NCI-H69 (cell line): ENCODE data around the gene ALCAM.
"Not testable (repeated sequence)": the region's sequence is repeated elsewhere in the genome, so short reads cannot be mapped to it uniquely, and the experiment has no call there.

Experiments used
- DNase-seq: peaks from one replicate; lab custom pipeline; 2025; lab: John Stamatoyannopoulos, UW

ALCAM gene

DNA sequence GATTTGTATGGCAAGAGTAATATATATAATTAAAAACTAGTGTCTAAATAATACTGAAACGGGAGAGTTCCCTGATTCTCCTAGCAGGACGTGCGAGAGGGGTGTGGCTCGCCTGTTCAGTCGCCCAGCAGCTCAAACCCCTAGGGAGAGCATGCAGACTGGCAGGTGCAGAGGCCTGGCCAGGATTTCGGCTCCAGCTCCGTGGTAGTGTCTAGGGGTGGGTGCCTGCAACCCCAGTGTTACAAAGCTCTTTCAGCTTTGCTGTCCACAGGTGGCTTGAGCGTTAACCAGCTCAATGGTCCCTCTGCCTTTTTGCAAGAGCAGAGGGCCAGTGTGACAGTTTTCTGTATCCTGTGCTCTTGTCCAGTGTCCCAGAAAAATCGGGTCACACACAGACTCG, 226.6 kb downstream of the ALCAM start:
- DNase-seq: peak; percentile 62

DNA sequence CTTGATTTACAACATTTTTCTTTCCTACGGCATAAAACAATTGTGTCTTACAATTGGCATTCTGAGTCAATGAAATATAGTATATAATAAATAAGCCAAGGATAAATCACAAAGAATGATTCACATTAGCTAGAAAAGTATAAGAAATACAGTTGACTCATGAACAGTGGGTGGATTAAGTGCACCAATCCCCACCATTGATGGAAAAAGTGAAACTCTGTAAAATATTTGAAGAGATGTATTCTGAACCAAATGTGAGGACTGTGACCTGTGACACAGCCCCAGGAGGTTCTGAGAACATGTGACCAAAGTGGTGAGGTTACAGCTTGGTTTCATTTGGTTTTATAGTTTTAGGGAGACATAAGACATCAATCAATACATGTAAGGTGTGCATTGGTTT, 227.5 kb downstream of the ALCAM start:
- no peak for DNase-seq

DNA sequence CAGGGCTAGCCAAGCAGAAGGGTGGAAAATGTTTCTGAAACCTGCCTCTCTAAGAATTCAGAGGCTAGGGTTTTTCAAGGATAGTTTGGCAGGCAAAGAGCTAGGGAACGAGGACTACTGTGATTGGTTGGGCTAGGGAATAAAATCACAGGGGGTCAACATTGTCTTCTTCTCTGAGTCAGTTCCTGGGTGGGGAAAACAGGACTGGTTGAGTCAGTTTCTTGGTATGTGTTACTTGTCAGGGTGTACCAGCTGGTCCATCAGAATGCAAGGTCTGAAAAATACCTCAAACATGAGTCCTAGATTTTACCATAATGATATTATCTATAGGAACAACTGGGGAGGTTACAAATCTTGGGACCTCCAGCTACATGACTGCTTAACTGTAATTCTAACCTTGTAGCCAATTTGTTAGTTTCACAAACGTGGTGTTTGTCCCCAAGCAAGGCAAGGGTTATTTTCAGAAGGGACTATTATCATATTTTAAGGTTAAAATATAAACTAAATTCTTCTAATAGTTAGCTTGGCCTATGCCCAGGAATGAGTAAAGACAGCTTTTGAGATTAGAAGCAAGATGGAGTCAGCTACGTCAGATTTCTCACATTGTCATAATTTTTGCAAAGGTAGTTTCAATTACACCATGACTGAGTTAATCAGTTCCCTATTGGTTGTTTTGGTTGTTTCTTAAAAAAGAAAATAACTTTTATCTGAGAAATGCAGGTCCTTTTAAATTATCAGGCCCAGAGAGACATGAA, 231.5 kb downstream of the ALCAM start:
- DNase-seq: no peak

DNA sequence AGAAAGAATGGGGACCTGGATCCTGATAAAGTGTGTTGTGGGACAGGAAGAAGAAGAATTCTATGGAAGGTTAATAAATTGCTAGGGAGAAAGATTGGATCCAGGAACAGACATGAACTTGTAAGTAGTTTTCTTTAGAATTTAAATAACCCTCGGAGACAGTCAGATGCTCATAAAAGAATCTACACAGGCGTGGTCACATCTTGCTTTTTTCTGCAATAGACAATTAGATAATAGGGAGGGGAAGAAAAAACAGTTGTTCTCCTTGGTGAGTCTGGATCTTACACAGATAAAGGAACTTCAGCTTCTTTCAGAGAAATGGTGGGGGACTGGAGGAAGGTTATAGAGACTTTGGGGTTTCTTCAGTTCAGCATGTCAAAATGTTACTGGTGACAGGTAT, 232.6 kb downstream of the ALCAM start:
- no peak for DNase-seq

DNA sequence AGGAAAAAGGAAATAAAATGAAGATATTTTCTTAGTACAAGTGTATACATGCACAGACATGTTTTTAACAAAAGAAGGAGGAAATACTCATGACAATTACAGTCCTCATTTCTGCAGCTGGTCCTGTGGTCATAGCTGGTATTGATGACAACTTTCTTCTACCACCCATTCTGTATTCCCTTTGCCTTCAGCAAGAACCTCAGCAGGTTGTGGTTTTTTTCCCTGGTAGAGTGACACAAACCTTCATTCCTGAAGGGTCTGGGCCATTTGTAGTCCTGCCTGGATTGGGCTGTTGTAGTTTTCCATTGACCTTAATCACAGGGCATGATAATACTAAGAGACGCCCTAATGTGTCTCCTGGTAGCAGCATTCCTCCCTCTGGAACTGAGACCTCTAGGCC, 235.0 kb downstream of the ALCAM start:
- not testable (repeated sequence) for DNase-seq

DNA sequence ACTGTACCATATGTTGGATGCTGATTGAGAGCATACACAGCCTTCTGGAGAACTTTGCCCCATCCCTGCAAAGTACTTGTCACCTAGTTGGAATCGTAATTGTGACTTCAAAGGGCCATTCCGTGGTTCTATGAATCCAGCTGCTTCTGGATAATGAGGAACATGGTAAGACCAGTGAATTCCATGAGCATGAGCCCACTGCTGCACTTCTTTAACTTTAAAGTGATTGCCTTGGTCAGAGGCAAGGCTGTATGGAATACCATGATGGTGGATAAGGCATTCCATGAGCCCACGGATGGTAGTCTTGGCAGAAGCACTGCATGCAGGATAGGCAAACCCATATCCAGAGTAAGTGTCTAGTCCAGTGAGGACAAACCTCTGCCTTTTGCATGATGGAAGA, 235.6 kb downstream of the ALCAM start:
- not testable (repeated sequence) for DNase-seq

DNA sequence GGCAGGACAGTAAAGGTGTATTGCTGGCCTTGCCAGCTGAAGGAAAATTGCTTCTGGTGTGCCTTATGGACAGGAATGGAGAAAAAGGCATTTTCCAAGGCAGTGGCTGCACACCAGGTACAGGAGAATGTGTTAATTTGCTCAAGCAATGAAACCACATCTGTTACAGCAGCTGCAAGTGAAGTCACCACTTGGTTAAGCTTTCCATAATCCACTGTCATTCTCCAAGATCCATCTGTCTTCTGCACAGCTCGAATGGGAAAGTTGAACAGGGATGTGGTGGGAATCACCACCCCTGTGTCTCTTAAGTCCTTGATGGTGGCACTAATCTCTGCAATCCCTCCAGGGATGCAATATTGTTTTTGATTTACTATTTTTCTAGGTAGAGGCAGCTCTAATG, 236.8 kb downstream of the ALCAM start:
- not testable (repeated sequence) for DNase-seq

DNA sequence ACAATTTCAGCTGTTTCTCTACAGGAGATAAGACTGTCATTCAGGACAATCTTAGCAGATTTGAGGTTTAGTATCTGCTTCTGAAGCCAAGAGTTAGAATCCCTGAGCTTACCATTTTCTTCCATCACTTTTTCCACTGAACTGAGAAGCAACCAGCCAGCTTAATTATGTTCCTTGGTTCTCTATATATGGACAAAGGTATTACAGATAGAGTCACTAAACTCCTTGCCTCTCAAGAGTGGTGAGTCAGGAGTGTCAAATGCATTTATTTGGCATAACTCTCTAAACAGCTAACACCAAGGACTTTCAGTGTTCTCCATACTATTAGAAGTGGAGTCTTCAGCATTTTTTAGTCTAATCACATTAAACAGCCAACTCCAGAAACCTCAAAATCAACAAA, 239.3 kb downstream of the ALCAM start:
- DNase-seq: no peak

DNA sequence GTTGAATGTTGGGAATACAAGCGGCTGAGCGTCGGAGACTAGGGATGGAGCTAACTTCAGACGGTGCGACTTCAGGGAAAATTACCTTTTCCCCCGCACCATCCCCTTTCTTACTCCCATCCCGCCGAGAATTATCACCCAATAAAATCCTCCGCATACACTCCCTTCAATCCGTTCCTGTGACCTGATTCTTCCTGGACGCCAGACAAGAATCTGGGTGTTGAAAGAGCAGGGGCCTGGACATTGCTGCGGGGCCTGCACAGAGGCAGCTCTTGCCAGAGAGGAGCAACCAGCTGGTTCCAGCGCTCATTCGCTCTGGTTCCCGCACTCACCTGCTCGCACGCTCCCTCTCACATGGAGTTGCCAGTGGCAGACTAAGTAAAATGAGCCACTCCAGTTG, 241.9 kb downstream of the ALCAM start:
- DNase-seq: no peak

DNA sequence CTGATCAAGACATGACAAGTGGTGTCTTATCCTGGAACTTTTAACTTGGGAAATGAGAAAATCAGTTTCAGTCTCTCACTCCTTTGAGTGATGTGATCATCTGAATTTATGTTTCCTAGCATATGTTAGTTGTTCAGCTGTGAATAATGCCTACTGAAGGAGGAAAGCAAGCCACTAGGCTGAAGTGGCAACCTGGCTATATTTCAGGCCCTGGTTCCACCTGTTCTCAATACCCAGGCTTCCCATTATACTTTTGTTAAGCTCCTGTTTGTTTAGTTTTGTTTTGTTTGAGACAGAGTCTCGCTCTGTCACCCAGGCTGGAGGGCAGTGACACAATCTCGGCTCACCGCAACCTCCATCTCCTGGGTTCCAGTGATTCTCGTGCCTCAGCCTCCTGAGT, 243.8 kb downstream of the ALCAM start:
- no peak for DNase-seq

DNA sequence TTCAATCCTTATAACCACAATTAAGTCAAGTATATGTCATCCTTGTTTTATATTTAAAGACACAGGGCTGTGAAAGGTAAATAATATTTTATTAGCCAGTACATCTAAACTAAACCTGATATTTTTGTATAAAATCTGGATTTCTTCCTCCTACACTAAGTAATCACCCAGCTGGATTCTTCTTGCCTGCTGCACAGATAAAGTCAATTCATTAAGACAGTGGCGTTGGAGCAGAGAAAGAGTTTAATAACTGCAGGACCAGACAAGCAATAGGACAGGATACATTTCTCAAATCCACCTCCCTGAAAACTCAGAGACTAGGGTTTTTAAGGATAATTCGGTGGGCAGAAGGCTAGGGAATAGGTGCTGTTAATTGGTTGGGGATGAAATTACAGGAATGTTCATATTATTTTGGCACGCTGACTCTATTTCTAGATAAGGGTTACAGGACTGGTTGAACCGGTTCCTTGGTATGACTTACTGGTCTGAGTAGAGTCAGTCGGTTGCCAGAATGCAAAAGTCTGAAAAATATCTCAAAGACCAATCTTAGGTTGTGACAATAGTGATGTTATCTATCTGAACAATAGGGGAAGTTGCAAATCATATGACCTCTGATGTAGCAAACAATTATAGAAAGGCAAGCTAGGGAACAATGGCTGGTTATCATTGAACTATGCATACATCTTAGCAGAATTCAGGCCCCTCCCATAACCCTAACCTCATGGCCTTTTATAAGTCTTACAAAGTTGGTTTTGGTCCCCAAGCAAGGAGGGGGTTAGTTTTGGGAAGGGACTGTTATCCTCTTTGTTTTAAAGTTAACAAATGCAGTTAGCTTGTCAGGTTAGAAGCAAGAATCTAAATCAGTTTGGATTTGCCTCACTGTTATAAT, 244.8 kb downstream of the ALCAM start:
- DNase-seq: no peak

DNA sequence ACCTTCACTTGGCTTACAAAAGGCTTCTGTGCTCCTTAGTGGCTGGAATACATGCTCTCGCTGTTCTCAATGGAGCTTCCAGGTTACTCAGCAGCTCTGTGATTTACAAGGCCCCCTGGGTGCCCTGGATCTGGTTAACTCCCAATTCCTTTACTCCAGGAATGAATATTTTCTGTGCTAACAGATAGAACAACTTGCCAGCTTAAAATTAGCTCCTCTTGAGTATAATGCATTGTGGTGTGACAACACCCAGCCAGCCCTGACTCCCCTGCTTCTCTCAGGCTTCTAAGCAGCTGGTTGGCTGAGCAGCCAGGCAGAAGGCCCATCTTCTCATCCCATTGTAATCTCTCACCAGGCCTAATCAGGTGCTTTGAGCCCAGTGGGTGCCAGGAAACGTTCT, 246.4 kb downstream of the ALCAM start:
- peak; percentile 62 for DNase-seq

DNA sequence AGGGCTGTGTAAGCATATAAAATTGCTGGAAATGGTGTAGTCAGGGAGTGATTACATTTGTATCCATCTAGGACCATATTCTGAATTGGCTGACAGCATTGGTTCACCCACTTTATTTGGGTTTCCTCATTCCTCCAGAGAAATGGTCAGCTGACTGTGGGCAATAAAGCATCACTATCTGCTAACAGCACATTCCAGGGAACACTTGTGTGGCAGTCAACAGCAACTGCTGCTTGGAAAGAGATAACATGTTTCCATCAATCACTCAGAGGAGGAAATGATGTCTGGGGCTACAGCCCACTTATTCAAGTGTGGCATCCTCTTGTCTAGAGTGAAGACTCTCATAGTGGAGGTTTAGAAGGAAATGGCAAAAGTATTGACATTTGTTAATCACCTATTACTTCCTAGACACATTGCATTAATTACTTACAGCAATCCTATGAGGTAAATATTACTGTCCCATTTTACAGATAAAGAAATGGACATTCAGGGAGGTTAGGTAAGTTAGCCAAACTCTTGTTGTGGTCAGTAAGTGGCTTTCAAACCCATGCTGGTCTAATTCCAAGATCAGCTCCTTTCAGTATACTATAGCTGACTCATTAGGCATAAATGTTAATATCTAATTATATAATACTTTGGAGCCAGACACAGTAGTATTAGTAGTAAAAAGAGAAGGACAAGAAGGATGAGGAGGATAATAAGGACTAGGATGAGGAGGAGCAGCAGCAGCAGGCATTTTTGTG, 247.8 kb downstream of the ALCAM start:
- no peak for DNase-seq

DNA sequence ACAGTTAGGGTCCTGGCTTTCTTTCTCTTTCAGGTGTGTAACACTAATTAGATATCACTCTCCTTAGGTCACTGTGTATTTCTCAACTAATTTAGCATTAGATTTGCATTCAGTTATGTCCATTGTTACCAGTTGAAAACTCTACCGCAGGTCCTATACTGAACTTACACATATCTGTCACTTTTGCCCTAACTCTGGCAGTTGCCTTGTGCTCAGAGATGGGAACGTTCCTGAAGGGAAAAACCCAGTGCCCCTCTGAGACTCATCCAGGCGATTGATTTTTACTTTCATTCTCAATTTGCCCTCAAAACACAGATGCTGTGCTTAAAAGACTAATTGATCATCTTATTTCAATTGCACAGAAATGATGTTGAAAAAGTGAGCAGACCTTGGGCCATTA, 249.1 kb downstream of the ALCAM start:
- no peak for DNase-seq

DNA sequence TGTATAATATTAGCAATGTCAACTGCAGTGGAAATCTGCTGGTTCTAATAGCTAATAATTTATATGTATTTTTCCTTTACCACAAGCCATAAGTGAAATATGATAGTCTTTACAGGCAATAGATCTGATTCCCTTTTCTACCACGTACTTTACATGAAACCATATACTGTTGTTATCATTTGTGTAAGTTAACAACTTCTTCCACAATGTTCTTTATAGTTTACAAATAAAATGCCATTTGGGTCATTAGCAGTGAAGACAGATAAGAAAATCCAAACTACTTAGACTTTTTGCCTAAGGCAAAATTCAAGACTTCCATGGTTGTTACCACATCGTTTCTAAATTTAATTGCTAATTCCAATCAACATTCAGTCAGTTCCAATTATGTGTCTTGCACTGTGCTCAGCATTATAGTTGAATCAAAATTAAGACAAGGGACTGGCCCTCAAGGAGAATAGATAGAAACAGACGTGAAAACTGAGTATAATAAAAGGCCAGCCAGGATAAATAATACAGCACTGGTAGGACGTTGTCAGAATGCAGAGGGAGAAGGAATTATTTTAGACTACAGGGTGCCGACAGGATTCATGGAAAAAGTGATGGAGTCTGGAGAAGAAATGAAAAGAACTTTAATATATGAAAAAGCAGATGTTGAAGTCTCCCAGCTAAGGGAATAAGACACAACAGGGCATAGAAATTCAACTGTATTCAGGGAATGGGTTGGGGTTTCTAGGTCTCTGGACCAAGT, 249.8 kb downstream of the ALCAM start:
- no peak for DNase-seq

DNA sequence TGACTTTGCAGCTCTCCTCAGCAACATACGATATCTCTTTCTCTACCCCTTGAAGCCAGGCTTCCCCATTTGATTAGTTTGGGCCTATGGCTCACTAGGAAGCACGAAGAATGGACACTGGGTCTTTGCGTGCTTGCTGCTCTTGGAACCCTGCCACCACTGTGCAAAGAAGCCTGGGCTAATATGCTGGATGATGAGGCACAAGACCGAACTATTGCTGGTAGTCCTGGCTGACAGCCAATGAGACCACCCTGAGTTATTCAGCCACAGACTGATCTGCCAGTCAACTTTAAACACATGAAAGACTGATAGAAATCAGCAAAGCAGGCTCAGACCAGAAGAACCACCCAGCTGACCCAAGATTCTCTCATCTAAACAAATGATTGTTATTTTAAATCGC, 251.8 kb downstream of the ALCAM start:
- DNase-seq: peak; percentile 0

DNA sequence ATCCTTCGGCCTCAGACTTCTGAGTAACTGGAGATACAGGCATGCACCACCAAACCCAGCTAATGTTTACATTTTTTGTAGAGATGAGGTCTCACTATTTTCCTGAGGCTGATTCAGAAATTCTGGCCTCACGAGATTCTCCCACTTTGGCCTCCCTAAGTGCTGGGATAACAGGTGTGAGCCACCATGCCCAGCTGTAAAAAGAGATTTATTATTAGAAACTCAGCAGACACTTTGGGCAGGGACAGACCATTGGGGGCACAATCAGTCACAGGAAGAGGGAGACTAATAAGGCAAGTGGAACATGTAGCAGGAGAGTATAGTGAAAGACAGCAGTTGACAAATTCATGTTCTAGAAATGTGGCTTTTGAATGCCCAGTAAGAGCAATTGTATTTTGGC, 252.9 kb downstream of the ALCAM start:
- no peak for DNase-seq

DNA sequence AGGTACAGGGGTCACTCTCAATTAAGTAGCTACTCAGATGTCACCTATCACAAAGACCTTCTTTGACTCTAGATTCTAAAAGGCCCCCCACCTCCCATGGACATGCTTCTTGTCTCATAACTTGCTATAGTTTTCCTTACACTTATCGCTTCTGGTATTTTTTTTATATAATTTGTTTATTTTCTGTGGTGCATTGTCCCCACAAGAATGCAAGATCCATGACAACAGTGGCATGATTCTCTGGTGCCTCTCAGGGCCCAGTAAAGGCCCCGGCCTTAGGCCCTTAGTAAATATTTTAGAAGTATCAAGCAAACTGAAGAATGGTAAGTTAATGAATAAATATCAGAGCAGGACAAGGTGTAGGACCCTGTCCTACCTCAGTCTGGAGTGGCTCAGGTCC, 253.5 kb downstream of the ALCAM start:
- DNase-seq: no peak

DNA sequence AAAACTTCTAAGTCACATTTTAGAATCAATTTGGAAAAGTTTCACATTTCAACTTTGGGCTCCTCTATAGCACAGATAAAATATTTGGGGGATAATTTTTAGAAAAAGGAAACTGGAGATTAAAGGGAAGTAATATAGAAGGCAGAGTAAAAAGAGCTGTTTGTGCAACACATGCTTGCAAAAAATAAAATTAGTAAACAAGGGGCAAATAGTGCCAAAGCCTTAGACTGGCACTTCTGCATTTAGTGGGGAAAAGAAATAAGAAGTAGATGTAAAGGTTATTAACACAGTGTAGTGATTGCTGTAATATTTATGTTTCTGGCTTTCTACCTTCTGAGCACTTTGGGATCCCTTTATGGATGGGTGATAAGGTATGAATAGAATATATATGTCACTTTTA, 255.5 kb downstream of the ALCAM start:
- no peak for DNase-seq
